ENCODE data around the gene SORBS1.

- TF ChIP-seq SKIL (CRISPR knock-in tag; IDR thresholded peaks at IDR 0.05; ENCODE audit: borderline replicate concordance): no peak
- no peak for TF ChIP-seq ELK4 (CRISPR knock-in tag; IDR thresholded peaks at IDR 0.05; ENCODE audit: borderline replicate concordance)
- no peak for TF ChIP-seq NKX3-1 (CRISPR knock-in tag; IDR thresholded peaks at IDR 0.05)
- TF ChIP-seq RNF219 (CRISPR knock-in tag; IDR thresholded peaks at IDR 0.05): no peak
- TF ChIP-seq ONECUT2 (CRISPR knock-in tag; IDR thresholded peaks at IDR 0.05): no peak
- no peak for TF ChIP-seq HNRNPH1 (optimal IDR thresholded peaks at IDR 0.05; ENCODE audit: low read depth, low read length)
Observed at GRCh38 chr10:95437669-95438068, 123.5 kb downstream of the SORBS1 start.
